ENCODE results near the gene SRCIN1. TPM values are rescaled to one million over a fixed set of nuclear protein-coding genes. Genes with fewer than 3 reads are reported as not detected.

Gene SRCIN1
- total RNA-seq, 1 donor from 2014 or later, result 2.1 TPM

GRCh38 chr17:38601539-38602351 is 4.0 kb downstream of the SRCIN1 start:
- intact Hi-C loops (cut with DNase I), result no loop called here
- no peaks in the 10 kb centered on the region for H3K9me3 ChIP-seq
- no peaks in the 10 kb centered on the region for H3K36me3 ChIP-seq
- peaks cover 62% of the 10 kb centered on the region for H3K27me3 ChIP-seq
- H3K4me1 ChIP-seq, result peaks cover 6% of the 10 kb centered on the region
- DNase-seq (no peak), ATAC-seq (no peak)
- no peak overlapping the region for H3K4me3 ChIP-seq
- H3K27ac ChIP-seq, result no peak overlapping the region
- TF ChIP-seq CTCF (IDR thresholded peaks at IDR 0.05), result no peak

GRCh38 chr17:38600906-38601305 is 4.8 kb downstream of the SRCIN1 start:
- Histone ChIP-seq H3K36me3 (no peaks in the 10 kb centered on the region), H3K9me3 (no peaks in the 10 kb centered on the region), H3K27me3 (peaks cover 64% of the 10 kb centered on the region), H3K27ac (no peak overlapping the region), H3K4me3 (no peak overlapping the region), H3K4me1 (no peaks in the 10 kb centered on the region)
- DNase-seq (no peak), ATAC-seq (no peak)
- TF ChIP-seq CTCF (IDR thresholded peaks at IDR 0.05), result no peak
- intact Hi-C loops (cut with DNase I), result no loop called here

DNA sequence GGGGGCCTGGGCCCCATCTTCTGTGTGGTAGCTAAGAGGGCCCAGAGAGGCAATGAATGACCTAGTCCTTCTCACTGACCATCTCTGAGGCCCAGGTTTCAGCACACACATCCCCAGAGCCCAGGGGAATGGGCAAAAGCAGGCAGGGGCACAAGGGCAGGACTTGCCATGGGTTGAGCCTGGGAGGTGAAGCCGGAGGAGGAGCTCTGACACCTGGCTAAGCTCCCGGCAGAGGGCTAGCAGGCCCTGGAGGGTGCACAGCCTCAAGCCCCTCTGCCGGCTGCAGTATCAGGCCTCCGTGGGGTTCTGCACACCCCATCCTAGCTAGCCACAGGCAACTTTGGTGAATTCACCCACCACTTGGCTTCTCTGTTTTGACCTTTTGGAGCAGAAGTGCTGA is 5.3 kb downstream of the SRCIN1 start:
- no peaks in the 10 kb centered on the region for H3K9me3 ChIP-seq
- no peak overlapping the region for H3K4me3 ChIP-seq
- DNase-seq (no peak), ATAC-seq (no peak)
- no peak overlapping the region for H3K27ac ChIP-seq
- H3K36me3 ChIP-seq, result no peaks in the 10 kb centered on the region
- no peaks in the 10 kb centered on the region for H3K4me1 ChIP-seq
- intact Hi-C loops (cut with DNase I), result no loop called here
- no peak for TF ChIP-seq CTCF (IDR thresholded peaks at IDR 0.05)
- peaks cover 69% of the 10 kb centered on the region for H3K27me3 ChIP-seq

DNA sequence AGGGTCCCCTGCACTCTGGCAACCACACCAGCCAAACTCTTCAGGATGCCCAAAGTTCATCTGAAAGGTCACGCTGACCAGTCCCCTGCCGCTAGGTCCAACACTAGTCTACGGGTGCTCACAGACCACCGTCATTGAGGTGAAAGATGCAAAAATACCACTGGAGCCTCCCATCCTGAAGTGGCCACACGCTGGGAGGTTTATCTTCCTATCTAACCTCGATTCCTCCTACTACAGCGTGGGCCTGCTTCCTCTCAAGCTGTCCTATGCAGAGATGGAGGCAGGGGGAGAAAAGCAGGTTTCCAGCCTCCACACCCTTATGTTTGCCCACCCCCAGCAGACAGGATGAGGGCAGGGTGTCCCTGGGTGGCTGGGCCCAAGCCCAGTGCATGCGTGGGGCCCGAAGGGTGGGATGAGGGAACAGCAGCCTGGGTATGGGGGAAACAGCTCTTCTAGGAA is 6.3 kb downstream of the SRCIN1 start:
- no peak for TF ChIP-seq CTCF (IDR thresholded peaks at IDR 0.05)
- H3K9me3 ChIP-seq, result no peaks in the 10 kb centered on the region
- intact Hi-C loops (cut with DNase I), result no loop called here
- H3K27me3 ChIP-seq, result peaks cover 70% of the 10 kb centered on the region
- ATAC-seq (no peak), DNase-seq (no peak)
- H3K27ac ChIP-seq, result no peak overlapping the region
- no peak overlapping the region for H3K4me3 ChIP-seq
- no peaks in the 10 kb centered on the region for H3K4me1 ChIP-seq
- H3K36me3 ChIP-seq, result no peaks in the 10 kb centered on the region

- Histone ChIP-seq H3K27me3 (peaks cover 70% of the 10 kb centered on the region), H3K4me3 (no peak overlapping the region), H3K27ac (no peak overlapping the region), H3K4me1 (no peaks in the 10 kb centered on the region), H3K36me3 (no peaks in the 10 kb centered on the region), H3K9me3 (no peaks in the 10 kb centered on the region)
- TF ChIP-seq CTCF (IDR thresholded peaks at IDR 0.05), result no peak
- ATAC-seq (no peak), DNase-seq (no peak)
- intact Hi-C loops (cut with DNase I), result no loop called here
Measured at GRCh38 chr17:38598995-38599394, 6.8 kb downstream of the SRCIN1 start.

Data from upper lobe of right lung (tissue), 1 donor.